Measurements from ENCODE around the gene MX2.
A peak's percentile ranks its signal among the peaks of the same experiment; 100 is the strongest.

Gene MX2

DNA sequence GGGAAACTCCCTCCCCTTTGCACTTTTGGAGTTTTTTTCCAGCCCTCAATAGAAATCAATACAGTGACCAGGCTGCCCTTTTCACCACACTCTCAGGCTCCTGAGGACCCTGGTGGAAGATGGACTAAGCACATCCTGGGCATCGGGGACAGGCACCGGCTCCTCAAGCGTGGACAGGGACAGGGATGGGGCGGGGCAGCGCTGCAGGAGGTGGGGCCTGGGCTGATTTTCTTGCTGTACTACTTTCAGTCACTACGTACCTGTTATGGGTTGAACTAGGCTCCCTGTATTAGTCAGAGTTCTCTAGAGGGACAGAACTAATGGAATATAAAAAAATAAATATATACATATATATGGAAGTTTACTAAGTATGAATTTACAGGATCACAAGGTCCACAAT, 2.5 kb downstream of the MX2 start:
- DNase-seq (ENCODE audit: low read depth in 4 of 4, low spot score in 1 of 4), result no peak

DNA sequence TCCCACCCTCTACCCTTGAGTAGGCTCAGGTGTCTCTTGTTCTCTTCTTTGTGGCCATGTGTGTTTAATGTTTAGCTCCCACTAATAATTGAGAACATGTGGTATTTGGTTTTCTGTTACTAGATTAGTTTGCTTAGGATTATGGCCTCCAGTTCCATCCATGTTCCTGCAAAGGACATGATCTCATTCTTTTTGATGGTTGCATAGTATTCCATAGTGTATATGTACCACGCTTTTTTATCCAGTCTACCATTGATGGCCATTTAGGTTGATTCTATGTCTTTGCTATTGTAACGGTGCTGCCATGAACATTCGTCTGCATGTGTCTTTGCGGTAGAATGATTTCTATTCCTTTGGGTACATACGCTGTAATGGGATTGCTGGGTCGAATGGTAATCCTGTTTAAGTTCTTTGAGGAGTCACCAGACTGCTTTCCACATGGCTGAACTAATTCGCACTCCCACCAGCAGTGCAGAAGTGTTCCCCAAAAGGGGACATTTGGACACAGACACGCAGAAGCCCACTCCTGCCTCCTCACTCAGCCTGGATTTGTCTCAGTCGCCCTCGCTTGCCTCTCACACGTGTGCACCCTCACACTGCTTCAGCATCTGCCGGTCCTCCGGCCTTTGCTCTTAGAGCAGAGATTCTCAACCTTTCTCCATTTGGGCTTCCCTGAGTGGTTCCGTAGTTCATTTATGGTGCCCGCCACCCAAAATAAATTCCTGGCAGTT, 3.7 kb downstream of the MX2 start:
- no peak for DNase-seq (ENCODE audit: low read depth in 4 of 4, low spot score in 1 of 4)

DNA sequence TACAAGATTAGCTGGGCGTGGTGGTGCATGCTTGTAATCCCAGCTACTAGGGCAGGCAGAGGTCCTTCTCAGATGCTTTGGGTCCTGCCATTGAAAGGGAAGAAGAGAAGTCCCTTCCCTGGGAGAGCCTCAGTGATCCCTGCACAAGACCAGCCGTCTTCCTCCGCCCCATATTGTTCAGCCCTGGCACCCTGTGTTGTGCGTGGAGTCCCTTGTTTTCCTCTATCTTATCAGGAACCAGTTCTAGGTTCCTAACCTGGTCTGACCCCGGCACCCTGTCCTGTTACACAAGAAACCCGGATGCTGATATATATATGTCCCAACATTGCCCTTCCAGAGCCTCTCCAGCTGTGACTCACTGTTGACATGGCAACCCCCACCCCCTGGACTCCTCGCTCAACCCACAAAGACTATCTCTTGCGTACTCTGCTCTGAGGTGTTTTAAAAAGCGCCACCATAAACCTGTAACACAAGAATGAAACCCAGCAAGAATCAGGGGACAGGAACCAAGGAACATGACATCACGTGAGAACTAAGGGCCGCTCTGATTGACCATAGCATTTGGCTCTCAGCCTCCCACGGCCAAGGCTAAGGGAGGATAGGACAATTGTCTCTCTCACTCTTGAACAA, 4.8 kb downstream of the MX2 start:
- DNase-seq (ENCODE audit: low read depth in 4 of 4, low spot score in 1 of 4), result no peak

DNA sequence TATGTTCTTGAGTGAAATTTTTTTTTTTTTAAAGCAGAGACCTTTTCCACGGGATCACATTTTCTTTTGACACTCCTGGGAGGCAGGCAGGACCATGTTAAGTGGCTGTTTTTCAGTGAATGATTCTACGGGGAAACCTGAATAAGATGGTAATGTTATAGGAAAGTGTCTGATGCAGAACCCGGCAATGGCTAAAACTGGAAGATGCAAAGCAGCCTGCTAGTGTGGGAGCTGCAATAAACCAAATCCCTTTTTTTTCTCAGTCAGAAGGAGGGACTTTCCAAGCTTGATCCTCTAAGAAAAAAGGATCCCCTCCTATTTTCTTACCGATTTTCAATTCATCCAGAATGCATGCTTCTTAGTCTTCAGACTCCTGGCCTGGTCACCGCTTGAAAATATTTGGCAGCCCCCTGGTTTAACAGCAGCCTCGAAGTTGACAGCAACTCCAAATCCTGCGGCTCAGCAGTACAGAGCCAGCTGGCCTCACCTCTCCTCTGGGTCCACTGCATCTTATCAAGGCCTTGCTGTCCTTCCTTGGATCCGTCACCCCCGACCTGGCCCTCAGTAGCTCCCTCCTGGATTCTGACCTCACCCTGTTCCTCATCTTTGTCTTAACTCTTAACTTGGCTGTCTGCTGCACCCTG, 5.6 kb downstream of the MX2 start:
- no peak for DNase-seq (ENCODE audit: low read depth in 4 of 4, low spot score in 1 of 4)

DNA sequence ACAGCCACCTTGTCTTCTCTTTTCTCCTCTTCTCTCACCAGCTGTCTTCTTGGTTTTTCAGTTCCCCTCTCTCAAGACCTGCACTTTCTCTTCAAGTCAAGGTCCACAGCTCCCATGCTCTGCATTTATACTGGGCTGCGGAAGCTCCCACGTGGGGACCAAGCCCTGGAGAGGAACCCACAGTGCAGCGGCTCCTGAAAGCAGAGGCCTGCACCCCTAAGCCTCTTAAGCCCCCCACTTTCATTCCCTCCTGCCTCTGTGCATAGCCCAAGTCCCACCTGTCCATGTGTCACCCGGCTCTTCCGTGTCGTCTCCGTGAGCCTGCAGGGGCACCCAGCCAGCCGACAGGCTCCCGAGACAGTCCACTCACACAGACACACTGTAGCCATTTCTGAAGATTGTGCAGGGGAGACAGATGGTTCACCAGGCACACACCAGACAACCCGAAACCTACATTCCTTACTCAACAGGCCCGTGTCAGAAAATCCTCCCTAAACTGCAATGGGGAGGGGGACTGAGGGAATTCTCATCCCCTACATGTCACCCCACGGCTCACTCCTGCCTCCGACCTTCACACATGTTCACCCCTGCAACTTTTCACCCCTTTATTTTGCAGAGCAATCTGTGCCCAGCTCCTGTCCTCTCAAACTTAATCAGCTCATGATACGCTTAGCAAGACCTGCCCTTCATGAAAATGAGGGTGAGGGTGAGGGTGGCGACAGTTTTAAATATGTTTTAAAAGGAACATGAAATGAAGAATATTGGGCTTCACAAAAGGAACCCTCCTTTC, 6.3 kb downstream of the MX2 start:
- DNase-seq (ENCODE audit: low read depth in 4 of 4, low spot score in 1 of 4), result no peak

DNA sequence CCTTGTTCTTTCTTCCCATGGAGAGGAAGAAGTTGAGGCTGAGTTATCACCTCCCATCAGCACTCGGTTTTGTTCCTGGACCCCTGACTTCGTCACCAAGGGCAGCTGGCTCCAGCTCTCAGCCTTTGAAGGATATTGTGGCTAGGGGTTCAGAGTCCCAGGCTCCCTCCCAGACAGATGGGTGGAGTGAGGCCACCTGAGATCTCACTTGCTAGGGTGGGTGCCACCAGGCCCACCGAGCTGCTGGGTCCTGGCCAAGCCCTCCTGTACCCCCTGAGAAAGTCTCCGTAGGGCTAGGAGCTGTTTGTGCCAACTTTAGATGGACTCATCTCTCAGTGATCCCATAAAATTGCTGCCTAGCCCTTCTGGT, 6.9 kb downstream of the MX2 start:
- no peak for DNase-seq (ENCODE audit: low read depth in 4 of 4, low spot score in 1 of 4)

DNA sequence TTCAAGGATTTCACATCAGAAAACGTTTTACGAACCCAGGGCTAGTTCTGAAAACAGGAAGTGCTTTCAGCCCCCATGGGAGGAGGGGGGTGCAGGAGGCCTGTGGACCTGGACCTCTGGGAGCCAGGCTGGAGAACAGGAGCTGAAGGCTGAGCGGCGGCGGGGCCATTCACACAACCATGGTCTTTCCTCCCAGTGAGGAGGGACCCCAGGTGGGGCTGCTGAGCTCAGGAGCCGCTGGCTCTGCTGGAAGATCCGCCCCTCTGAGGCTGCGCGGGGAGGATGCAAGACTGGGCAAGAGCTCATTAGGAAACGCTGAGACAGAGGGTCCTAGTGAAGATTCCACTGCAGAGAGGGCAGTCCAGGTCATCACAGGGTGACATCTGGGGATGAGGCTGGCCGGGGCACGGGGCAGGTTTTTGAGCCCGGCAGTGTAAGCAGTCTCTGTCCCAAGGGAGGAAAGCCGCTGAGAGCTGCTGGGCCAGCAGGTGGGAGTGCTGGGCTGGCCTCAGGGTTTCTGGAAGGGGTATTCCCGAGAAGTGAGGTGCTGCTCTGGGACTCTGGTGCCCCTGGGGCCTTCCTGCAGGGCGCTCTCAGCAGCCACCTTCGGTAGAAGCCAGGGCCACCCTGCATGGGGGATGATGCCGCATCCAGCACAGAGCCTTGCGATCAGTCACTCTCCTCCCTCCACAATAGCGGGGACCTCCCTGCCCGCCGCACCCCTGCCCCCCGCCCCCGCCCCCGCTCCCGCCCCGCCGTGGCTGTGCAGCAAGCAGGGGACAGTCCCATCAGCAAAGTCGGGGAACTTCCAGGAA, 7.5 kb downstream of the MX2 start:
- DNase-seq (ENCODE audit: low read depth in 4 of 4, low spot score in 1 of 4), result peak in 2 of 4 experiments; percentile 19 to 23

DNA sequence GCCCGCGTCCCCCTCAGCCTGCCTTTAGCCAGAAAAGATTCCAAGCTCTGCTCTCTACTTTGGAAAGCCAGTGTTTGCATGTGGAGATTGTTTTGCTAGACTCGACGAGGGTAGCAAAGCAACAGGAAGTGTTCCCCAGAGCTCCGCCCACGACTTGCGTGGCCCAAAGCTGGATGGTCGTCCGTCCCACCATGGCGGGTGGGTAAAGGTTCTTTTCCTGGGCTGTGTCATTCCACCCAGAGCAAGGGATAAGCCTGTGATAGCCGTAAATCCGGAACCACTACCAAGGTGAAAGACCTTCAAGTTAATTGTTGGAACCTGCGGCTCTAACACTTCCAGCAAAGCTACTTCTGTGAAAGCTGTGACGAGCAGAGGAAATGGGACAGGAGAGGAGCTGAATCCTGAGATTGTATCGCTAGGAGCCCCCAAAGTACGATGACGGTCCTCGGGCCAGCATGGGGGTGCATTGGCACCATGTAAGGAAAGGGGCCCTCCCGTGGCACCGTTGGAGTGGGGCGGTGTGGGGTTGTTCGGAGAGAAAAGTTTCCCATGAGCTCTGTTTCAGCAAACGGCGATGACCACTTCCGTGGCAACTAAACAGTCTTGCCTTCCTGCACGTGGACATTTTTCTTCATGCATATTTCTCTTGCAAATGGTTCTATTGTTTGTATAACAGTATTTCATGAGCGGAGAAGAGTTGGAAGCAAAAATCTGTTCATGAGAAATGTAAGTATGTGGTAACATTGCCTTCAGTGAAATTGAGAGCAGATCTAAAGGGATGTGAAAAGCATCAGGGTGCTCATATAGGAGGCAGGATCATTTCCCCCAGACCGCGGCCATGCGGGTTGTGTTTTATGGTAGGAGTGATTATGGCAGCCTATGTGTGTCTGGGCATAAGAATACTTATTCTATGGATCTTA, 8.4 kb downstream of the MX2 start:
- peak in 2 of 4 experiments; percentile 10 to 45 for DNase-seq (ENCODE audit: low read depth in 4 of 4, low spot score in 1 of 4)

DNA sequence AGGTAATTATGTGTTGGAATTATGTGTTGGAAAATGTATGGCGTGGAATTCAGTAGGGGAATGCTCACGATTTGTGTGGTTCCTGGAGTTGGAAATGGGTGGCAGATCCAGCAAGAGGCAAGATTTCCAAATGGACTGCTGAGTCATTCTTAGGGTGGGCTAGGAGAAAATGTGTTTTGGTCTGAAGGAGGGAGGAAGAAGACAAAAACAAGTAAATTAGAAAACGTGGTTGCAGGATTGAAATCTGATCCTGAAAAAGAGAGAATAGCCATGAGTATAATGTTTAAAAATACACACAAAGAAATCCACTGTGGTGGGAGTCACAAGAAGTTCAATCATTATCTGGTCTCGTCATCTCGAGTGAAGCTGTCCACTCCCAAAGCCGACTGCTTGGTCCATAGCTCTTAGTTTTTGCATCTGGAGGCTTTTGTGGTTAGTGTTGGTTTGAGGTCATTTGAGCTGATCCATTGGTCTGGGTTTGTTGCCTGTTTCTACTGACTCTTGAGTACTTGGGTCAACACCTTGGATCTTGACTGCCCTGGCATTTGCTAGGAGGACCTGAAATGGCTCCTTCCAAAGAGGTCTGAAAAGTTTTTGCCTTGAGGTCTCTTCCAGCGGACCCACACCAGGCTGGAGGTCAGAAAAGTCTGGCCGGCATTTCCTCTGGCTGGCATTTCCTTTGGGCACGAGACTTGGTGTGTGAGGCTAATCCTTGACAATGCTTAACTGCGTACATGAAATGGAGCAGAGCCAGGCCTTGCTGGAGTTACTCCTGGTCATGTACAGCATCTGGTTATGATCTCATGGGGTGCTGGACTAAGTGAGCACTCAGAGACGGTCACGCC, 9.2 kb downstream of the MX2 start:
- DNase-seq (ENCODE audit: low read depth in 4 of 4, low spot score in 1 of 4), result no peak

DNA sequence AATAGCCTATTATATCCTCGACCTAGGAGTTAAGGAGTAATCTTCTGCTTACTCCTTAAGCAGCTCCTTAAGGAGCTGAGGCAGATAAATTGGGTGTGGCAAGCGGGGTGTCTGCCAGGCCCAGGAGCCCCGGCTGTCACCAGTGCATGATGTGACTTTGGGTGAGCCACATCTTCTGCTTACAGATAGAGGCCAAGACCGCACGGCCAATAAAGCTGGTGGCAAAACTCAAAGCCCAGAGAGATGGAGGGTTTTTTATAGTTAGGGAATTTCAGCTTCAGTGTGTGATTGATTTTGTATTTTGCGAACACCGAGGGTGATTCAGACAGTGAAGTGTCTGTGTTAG, 9.8 kb downstream of the MX2 start:
- DNase-seq (ENCODE audit: low read depth in 4 of 4, low spot score in 1 of 4), result no peak

DNA sequence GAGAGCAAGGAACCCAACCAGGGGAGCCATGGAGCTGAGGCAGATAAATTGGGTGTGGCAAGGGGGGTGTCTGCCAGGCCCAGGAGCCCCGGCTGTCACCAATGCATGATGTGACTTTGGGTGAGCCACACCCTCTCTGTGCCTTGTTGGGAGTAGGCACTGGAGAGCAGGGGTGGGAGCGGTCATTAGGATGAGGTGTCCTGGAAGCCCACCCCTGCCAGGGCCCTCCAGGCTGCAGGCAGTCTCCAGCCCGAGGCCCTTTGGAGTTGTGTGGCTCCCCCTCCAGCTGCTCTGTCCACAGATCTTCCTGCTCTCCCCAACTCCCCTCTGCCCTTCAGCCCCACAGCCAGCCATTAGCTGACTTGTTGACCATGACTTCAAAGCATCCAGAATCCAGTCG, 11.4 kb downstream of the MX2 start:
- no peak for DNase-seq (ENCODE audit: low read depth in 4 of 4, low spot score in 1 of 4)

DNA sequence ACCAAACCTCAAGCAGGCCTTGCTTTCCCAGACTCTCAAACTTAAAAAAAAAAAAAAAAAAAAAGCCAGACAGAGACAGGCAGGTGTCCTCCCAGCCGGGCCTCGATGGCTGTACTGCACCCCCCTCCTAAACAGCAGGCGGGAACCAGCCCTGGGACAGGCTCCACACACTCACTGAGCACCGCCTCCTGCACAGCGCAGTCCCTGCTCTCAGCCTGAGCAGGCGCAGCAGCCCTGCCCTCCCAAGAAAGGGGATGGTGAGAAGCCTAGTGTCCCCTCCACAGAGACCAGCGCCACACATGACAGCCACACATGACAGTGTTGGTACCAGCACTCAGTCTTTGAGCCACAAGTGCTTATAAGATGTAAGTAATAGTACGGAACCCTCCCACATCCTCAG, 11.9 kb downstream of the MX2 start:
- no peak for DNase-seq (ENCODE audit: low read depth in 4 of 4, low spot score in 1 of 4)

DNA sequence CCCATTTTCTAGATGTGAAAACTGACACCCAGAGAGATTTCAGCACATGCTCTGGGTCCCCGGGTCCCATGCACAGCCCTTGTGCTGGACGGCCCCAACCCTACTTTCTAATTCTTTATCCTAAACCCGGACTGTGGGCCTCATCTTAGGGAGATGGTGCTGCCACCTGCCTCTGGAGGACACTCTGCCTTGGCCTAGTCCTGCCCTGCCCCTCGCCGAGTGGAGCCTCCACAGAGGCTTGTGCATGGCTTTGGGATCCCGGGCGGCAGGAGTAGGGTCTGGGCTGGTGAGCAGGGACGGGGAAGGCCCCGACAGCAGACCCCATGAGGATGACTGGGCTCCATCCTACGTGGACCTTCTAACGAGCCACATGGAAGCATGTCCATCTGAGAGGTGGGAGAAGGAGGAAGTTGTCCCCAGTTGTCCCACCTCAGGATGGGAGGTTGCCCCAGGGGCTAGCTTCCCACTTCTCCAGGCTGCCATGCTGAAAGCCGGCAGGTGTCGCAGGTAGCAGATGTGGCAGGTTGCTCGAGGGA, 12.4 kb downstream of the MX2 start:
- no peak for DNase-seq (ENCODE audit: low read depth in 4 of 4, low spot score in 1 of 4)

DNA sequence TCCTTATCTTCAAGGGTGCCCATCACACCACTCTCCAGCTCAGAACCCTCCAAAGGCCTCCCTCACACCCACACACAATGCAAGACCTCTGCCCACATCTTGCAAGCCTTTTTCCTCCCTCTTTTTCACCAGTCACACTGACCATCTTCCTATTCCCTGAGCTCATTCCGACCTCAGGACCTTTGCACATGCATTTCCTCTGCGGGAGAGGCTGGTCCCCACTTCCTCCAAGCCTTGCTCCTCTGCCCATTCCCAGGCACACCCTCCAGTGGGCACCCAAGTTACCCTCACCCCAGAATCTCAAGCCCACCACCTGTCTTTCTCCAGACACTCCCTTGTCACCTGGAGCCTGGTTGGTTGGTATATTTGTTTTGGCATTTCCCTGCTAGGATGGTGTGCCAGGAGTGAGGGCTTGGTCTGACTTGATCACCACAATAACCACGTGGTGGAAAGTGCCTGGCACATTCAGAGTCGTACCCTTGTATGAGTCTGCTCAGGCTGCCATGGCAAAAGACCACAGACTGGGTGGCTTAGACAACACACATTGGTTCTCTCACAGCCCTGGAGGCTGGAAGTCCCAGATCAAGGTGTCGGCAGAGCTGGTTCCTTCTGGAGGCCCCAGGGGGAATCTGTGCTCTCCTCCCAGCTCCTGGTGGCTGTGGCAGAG, 13.2 kb downstream of the MX2 start:
- no peak for DNase-seq (ENCODE audit: low read depth in 4 of 4, low spot score in 1 of 4)

DNA sequence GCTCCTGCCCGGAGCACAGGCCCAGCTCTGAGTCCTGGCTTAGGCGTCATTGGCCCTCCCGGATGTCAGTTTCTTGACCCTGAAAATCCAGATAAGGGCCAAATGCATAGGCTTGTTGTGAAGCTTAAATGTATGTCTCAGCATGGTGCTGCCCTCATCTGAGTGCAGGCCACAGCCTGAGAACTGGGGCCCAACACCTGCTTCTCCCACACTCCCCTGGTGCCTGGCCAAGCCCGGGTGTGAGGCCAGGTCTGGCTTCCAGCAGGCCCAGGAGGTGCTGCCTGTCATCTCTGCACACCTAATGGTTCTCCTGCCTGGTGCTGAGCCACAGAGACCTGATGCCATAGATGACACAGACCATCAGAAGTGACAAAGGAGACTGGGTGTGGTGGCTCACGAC, 14.0 kb downstream of the MX2 start:
- DNase-seq (ENCODE audit: low read depth in 4 of 4, low spot score in 1 of 4), result no peak

DNA sequence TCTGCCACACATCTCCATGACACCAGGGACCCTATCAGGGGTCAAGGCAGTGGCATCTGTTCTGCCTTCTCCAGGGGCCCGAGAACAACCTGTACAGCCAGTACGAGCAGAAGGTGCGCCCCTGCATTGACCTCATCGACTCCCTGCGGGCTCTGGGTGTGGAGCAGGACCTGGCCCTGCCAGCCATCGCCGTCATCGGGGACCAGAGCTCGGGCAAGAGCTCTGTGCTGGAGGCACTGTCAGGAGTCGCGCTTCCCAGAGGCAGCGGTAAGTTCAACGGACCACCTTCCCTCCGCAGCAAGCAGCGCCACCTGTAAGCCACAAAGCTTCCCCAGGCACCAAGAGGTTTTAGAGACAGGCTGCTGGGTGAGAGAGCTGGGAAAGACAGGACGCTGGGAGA, 15.9 kb downstream of the MX2 start:
- no peak for DNase-seq (ENCODE audit: low read depth in 4 of 4, low spot score in 1 of 4)

DNA sequence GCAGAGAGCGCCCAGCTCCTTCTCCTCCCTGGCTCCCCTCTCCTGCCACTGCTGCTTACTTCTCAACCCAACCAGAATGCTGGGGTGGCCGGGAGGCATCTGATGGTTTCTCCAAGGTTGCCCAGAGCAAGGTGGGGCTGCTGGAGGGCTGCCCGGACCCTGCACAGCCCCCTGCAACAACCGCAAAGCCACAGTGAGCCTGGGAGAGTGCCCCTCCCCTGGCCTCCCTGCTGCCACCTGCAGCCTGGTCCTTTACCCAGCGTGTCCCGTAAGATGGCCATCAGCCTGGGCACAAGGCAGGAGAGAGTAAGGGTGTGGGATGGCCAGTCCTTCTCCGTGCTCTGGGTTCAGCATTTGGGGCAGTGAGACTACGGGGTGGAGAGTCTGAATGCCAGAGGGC, 17.0 kb downstream of the MX2 start:
- DNase-seq (ENCODE audit: low read depth in 4 of 4, low spot score in 1 of 4), result no peak

DNA sequence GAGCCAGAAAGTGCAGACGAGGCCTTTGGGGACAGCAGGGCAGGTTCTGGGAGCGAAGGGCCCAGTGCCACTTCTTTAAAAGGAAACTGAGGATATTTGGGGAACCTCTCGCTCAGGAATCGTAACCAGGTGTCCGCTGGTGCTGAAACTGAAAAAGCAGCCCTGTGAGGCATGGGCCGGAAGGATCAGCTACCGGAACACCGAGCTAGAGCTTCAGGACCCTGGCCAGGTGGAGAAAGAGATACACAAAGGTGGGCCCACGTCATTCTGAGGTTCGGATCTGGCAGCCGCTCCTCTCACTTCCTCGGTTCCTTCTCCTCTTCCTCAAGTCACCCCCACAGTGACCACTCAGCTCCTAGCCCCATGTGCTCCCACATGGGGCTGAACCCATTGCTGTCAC, 18.1 kb downstream of the MX2 start:
- DNase-seq (ENCODE audit: low read depth in 4 of 4, low spot score in 1 of 4), result no peak
